Putamen (tissue), 1 donor: Measurements from ENCODE around the gene PAFAH1B2.

Source experiments
- DNase-seq: peaks from one replicate; pipeline ENCODE4 v3.0.0-alpha.2; 2016; ENCODE audit warnings: low spot score

The PAFAH1B2 gene

GRCh38 chr11:117221775-117222517 lies 77.9 kb downstream of the PAFAH1B2 start:
- DNase-seq: no peak

DNA sequence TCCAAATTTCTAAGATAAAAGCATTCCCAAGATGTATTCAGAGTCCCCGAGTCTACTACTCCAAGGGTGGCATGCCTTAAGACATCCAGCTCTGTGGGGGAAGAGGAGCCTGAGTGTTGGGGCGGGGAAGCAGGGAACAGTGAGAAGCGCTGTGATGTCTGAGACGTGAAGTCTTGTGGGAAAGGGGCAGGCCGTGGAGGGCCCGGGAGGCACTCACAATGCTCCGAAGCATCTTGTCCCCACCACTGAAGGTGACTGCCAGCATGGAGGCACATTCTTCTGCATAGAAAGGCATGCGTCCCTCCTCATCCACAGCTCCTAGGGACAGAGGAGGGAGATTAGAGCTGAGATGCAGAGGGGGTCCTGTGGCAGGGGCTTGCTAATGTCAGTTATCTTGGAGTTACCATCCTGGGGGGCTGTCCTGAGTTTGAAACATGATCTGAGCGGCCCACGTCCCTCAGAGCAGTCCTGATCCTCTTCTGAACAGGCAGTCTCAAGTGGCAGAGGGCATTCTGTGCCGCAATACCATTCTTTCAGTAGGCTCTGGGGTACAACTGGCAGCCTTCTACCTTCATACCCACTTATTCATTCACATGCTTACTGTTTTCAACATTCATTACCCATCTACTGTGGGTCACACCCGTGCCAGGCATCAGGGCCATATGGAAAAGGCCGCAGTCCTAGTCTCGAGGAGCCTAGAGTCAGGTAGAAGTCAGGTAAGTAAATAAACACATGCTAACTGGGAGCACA lies 79.1 kb downstream of the PAFAH1B2 start:
- DNase-seq: no peak

- no peak for DNase-seq
Observed at GRCh38 chr11:117223741-117224689, 79.9 kb downstream of the PAFAH1B2 start.

DNA sequence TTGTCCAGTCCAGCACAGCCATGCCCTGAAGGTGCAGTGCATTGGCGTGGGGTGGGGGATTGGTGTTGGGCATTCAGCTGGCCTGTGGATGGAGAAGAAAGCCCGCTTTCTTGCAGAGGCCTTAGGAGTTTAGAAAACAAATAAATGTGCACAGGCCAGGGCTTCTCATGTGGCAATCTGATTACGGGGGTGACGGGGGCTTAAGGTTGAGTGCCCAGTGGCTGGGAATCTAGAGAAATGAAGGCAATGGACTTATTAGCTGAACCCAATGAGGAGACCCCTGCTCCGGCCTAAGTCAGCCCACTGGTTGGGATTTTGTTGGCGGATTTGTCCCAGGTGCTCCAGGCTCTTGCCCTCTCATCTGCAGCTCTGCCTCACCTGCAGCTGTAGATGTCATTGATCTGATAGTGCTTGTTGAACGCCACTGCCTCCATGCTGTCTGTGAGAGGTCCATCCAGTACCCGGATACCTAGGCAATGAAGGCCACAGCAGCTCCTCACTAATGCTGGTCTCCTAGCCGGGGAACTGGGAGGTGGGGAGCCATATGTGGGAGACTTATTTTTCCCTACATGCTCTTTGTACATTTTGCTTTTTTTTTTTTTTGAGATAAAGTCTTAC lies 81.6 kb downstream of the PAFAH1B2 start:
- DNase-seq: no peak
